Measurements from ENCODE around the gene PGM1. TPM values are rescaled to one million over a fixed set of nuclear protein-coding genes. Genes with fewer than 3 reads are reported as not detected.

Gene PGM1
- 115 and 233 TPM in 2 replicates for total RNA-seq

DNA sequence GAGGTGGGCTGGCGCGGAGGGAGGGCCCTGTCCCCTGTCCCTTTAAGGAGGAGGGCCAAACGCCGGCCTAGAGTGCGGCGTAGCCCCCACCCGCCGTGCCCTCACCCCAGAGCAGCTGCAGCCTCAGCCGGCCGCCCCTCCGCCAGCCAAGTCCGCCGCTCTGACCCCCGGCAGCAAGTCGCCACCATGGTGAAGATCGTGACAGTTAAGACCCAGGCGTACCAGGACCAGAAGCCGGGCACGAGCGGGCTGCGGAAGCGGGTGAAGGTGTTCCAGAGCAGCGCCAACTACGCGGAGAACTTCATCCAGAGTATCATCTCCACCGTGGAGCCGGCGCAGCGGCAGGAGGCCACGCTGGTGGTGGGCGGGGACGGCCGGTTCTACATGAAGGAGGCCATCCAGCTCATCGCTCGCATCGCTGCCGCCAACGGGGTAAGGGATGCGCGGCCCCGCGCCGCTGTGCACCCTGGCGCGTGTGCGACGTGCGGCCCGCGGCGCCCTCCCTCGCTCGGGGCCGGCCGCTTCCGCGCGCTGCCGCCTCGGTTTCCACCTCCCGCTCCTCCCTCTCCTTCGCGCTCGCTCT, at the start of gene PGM1:
TSS of gene PGM1 (plus strand) at position 109 of the 583 bp plus-strand sequence. CDS start at position 187, 78 bp downstream.

Small RNA genes lying within 50 kb of the gene (small RNA-seq; reads per million reads assigned to genes)
- gene RF02105 (not detected), gene RF02106 (not detected), gene RF02107 (not detected), gene RF02108 (not detected), gene RF02109 (not detected), gene RF02110 (not detected)

Other genes with a start within 250 kb of the PGM1 start
- 8.4 and 9.4 TPM in 2 replicates for gene ALG6, start 225.8 kb upstream of the PGM1 start, total RNA-seq
- 9.2 and 15.3 TPM in 2 replicates for gene ITGB3BP, start 70.2 kb upstream of the PGM1 start, total RNA-seq
- gene EFCAB7, start 69.9 kb upstream of the PGM1 start, total RNA-seq, result 3.8 and 5.1 TPM in 2 replicates
- gene ROR1, start 180.6 kb downstream of the PGM1 start, total RNA-seq, result 45.5 and 97.8 TPM in 2 replicates